Right cardiac atrium (tissue), 5 donors: ENCODE results near the gene ST7. TPM values are rescaled to one million over a fixed set of nuclear protein-coding genes. Genes with fewer than 3 reads are reported as not detected.

Source experiments
- ATAC-seq, 2 donors: fragments of 200-7000 bp; cut with Tn5 transposase; one replicate each; pipeline versions ENCODE4 v1.8.0 to v1.9.1; 2020; ENCODE audit warnings: moderate library complexity in 2 of 2, mild to moderate bottlenecking in 1 of 2
- DNase-seq, 3 donors: peaks; one replicate each; pipeline ENCODE4 v3.0.0-alpha.2; 2020
- H3K27ac ChIP-seq: one replicate; pipeline ENCODE4 v1.5.1; 2013; ENCODE audit warnings: mild to moderate bottlenecking, low read length, control low read depth, moderate library complexity
- H3K27me3 ChIP-seq: one replicate; pipeline ENCODE4 v1.6.1; 2013; ENCODE audit not compliant: control insufficient read depth, insufficient read depth
- H3K4me1 ChIP-seq: one replicate; pipeline ENCODE4 v1.6.1; 2013; ENCODE audit warnings: low read length; ENCODE audit not compliant: control insufficient read depth, insufficient read depth
- H3K4me3 ChIP-seq: one replicate; pipeline ENCODE4 v1.5.1; 2013; ENCODE audit warnings: low read length, control low read depth
- H3K9me3 ChIP-seq: one replicate; pipeline ENCODE4 v1.6.1; 2013; ENCODE audit warnings: low read length; ENCODE audit not compliant: control insufficient read depth
- WGBS: extraction: QIAGEN DNeasy Blood & Tissue Kit; methylation state at CpG from one replicate; pipeline ENCODE4 v1.1.7; 2013; 5-methylcytosine and 5-hydroxymethylcytosine counted together
- intact Hi-C, 4 donors: fragments of 100-400 bp; cut with DNase I; formaldehyde crosslinking; loops; one replicate each; pipeline versions ENCODE4 v1.11.0 to v1.14.0; 2022 to 2023
- polyA plus RNA-seq: library from polyadenylated mRNA; stranded (reverse); fragments of 200-250 nt; gene quantifications from one replicate; pipeline ENCODE4 v1.2.3, GENCODE V29; 2013
- total RNA-seq, 4 donors: library from RNA; stranded (reverse); fragmentation: NEBNext Ultra II Directional; extraction: Animal tissue kit (Norgen Biotek cat#: 25700); gene quantifications; one replicate each; pipeline ENCODE4 v1.2.1, GENCODE V29; 2021
- donor health status: healthy with polysubstance abuse.
- donor health status: DM: no; HTN: yes; CAD: no.
- donor health status: DM: no; HTN: no; CAD: no.
- donor health status: DM: no; HTN: yes; CAD: no; lungs with severe emphysema.
- donor health status: DM: yes; HTN: yes; CAD: no.

Gene ST7
- total and polyA plus RNA-seq, 5 donors, result 25.0 to 36.8 (median 35.8) TPM

DNA sequence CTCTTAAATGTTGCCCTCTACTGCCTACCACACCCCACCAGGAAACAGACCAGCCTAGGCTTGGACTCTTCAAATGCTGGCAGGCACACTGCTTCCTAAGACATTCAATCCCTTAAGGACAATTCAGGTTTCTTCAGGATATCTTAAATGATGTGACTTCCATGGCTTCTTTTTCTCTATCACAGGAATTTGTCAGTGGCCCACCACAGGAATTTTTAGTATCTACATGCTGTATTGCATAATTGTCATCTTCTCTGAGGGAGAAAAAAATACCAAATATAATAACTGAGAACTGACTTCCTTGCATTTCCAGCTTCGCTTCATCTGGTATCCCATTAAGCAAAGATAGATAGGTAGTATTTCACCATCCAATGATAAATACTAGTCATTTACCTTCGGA lies 240.3 kb downstream of the ST7 start:
- no peak for ATAC-seq
- Histone ChIP-seq H3K4me1 (no peaks in the 10 kb centered on the region), H3K27ac (no peak overlapping the region), H3K27me3 (no peaks in the 10 kb centered on the region), H3K4me3 (no peak overlapping the region), H3K9me3 (no peaks in the 10 kb centered on the region)
- intact Hi-C loops, result no loop called here
- 93% methylated on average over 2 of the region's 2 CpGs for WGBS
- DNase-seq, result no peak

DNA sequence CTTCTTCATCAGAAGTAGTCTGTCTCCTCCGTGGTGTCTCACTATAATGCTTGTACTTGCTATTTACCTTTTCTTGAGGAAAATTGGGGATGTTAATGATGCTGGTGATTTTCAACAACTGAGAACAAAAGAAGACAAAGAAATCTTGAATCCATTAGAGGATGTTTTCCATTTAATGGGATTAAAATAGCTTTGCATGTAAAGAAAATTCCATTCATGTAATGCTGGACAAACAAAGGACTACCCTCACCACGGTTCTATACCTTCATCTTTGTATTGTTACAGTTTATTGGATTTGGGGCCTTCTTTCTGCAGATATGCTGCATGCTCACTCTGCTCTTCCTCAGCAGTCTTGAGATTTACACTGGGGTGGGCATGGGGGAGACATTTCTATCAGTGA lies 241.1 kb downstream of the ST7 start:
- ATAC-seq (no peak), DNase-seq (no peak)
- Histone ChIP-seq H3K27me3 (no peaks in the 10 kb centered on the region), H3K27ac (no peak overlapping the region), H3K4me1 (no peaks in the 10 kb centered on the region), H3K4me3 (no peak overlapping the region), H3K9me3 (no peaks in the 10 kb centered on the region)
- WGBS, result 94% methylated on average over 2 of the region's 2 CpGs
- intact Hi-C loops, result no loop called here

DNA sequence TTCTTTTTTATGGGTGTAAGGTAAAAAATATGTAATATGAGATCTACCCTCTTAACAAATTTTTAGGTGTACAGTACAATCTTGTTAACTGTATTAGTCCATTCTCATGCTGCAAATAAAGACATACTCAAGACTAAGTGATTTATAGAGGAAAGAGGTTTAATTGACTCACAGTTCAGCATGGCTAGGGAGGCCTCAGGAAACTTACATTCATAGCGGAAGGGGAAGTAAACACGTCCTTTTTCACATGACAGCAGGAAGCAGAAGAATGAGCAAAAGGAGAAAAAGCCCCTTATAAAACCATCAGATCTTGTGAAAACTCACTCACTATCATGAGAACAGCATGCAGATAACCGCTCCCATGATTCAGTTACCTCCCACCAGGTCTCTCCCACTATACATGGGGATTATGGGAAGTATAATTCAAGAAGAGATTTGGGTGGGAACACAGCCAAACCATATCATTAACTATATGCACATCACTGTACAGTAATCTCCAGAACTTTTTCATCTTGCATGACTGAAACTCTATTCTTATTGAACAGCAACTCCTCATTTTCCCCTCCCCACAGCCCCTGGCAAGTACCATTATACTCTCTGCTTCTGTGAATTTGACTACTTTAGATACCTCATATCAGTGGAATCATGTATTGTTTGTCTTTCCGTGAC lies 242.2 kb downstream of the ST7 start:
- H3K27ac ChIP-seq, result no peak overlapping the region
- no peaks in the 10 kb centered on the region for H3K27me3 ChIP-seq
- no peaks in the 10 kb centered on the region for H3K4me1 ChIP-seq
- 83% methylated on average over 4 of the region's 4 CpGs for WGBS
- intact Hi-C loops, result no loop called here
- no peaks in the 10 kb centered on the region for H3K9me3 ChIP-seq
- DNase-seq (no peak), ATAC-seq (no peak)
- no peak overlapping the region for H3K4me3 ChIP-seq

DNA sequence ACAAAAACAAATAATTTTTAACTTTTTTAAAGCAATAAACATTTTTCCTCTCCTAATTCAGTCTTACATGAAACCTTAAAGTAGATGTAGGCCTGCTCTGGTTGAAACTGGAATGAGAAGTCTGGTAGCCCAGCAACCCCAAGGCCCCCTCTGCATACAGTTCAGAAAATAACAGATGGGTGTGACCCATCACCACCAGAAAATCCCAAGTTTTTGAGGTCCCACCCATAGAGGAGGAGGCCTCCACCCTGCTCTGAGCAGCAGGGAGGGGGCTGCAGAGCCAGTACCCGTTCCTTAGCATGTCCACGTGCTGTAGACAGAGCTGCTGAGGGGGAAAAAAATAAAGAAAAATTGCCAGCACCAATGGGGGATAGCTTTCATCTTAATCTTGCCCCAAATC lies 246.8 kb downstream of the ST7 start:
- DNase-seq, result no peak
- WGBS, result 77% methylated on average over 2 of the region's 2 CpGs
- no peak overlapping the region for H3K4me3 ChIP-seq
- intact Hi-C loops, result no loop called here
- no peaks in the 10 kb centered on the region for H3K4me1 ChIP-seq
- H3K9me3 ChIP-seq, result no peaks in the 10 kb centered on the region
- ATAC-seq, result no peak
- H3K27ac ChIP-seq, result no peak overlapping the region
- no peaks in the 10 kb centered on the region for H3K27me3 ChIP-seq

DNA sequence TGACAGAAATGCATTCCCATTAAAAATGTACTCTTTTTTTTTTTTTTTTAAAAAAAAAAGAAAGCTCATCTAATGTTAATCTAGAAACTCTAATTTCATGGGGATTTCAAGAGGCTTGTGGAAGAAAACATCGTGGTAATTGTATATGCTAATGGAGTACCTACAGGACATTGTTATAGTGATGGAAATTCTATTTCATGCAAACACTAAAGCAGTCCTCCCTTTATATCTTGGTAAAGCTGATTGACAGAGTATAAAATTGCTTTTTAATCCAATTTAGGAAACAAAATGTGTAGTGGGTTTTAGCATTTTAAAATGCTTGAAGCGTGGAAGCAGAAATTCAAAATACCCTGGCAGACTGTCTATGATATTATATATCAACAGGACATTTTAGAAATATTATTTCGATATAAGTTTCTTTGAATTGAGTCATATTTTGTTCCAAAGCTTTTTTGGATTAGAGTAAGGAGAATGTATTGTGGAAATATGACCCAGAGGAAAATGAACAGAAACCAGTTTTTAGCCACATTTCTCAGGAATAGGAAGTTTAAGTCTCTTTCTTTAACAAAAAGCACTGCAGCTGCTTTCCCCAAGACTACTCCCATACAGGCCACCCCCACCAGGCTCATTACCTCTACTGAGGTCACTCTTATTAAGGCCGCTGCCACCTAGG lies 247.6 kb downstream of the ST7 start:
- no peak for DNase-seq
- no peak for ATAC-seq
- intact Hi-C loops, result no loop called here
- Histone ChIP-seq H3K4me3 (no peak overlapping the region), H3K27ac (no peak overlapping the region), H3K4me1 (no peaks in the 10 kb centered on the region), H3K27me3 (no peaks in the 10 kb centered on the region), H3K9me3 (no peaks in the 10 kb centered on the region)
- WGBS, result 89% methylated on average over 4 of the region's 4 CpGs

DNA sequence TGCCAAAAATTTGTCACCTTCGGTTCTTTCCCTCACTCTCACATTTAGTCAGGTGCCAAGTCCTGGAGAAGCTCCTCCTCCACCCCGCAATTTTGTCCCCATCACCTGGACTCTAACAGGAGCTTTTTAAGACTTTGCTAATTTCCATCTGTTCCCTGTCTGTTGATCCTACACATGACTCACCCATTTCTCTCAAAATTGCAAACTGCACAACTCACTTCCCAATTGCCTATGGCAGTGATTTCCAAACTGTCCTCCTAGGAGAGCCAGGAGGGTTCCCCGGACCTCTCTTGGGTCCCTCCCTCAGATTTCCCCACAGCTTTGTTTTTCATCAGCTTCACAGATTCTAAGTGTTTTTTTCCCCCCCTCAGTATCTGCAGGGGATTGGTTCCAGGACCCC lies 249.2 kb downstream of the ST7 start:
- intact Hi-C loops, result no loop called here
- DNase-seq (no peak), ATAC-seq (no peak)
- Histone ChIP-seq H3K4me1 (no peaks in the 10 kb centered on the region), H3K4me3 (no peak overlapping the region), H3K27ac (no peak overlapping the region), H3K9me3 (no peaks in the 10 kb centered on the region), H3K27me3 (no peaks in the 10 kb centered on the region)
- WGBS, result 76% methylated on average over 3 of the region's 3 CpGs

DNA sequence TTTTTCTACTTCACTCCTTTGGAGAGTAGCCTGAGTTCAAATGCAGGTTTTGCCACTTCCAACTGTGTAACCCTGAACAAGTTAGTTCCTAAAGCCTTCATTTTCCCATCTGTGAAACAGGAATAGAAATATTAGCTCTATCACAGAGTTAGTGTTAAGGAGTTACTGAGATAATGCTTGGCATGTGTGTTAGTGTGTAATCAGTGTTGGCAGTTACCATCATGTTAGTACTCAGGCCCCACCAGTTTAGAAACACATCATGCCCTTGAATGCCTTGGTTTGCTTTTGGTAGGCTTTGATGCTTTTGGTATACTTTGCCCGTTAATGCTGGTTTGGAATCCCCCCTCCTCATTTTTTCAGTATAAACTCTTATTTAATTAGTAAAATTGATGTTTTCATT lies 249.9 kb downstream of the ST7 start:
- peak in 1 of 2 donors; percentile 72 for ATAC-seq

DNA sequence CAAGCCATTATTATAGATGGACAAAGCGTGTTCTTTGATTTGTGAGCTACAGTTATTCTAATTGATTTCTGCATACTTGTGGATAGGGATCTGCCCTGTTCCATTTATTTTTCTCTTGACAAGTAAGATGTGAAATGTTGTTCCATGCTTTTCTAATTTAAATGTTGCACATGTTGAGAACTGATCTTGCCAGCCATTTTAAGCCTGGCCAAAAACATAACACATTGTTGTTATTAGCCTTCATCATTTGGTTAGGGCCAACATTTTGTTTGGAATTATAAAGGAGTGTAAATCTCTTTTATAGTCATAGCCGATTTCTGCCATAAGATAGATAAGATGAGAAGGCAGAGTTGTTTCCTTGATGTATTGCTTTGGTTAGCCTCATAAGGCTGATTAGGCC lies 252.6 kb downstream of the ST7 start:
- H3K9me3 ChIP-seq, result no peaks in the 10 kb centered on the region
- no peak for ATAC-seq

More for the DNA sequence above, 249.9 kb downstream of the ST7 start:
- 78% methylated on average over 1 of the region's 1 CpG for WGBS
- no peaks in the 10 kb centered on the region for H3K27me3 ChIP-seq
- no peak overlapping the region for H3K27ac ChIP-seq
- H3K4me3 ChIP-seq, result no peak overlapping the region
- H3K4me1 ChIP-seq, result no peaks in the 10 kb centered on the region
- no peaks in the 10 kb centered on the region for H3K9me3 ChIP-seq
- intact Hi-C loops, result no loop called here
- no peak for DNase-seq

DNA sequence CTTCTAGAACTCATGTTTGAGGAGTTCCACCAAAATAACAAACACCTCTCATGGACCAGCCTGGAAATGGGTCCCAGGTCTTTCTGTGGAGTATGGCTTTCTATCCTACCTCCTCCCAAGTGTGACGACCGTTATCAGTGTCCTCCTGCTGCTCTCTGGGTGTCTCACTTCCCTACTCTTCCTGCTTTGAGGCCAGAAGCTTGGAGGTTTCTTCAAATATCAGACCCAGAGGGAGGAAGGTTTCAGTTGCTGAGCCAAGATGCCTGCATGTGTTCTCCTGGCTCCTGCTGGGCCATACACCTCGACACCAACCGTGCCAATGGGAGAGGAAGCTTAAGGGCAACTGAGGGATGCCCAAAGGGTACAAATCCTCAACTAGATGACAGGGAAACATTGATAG lies 255.0 kb downstream of the ST7 start:
- no peak for ATAC-seq
- no peaks in the 10 kb centered on the region for H3K9me3 ChIP-seq
- 84% methylated on average over 4 of the region's 4 CpGs for WGBS
- H3K4me3 ChIP-seq, result no peak overlapping the region
- no peaks in the 10 kb centered on the region for H3K4me1 ChIP-seq
- intact Hi-C loops, result no loop called here
- DNase-seq, result no peak
- no peak overlapping the region for H3K27ac ChIP-seq
- no peaks in the 10 kb centered on the region for H3K27me3 ChIP-seq

More for the DNA sequence above, 252.6 kb downstream of the ST7 start:
- intact Hi-C loops, result no loop called here
- Histone ChIP-seq H3K4me1 (no peaks in the 10 kb centered on the region), H3K27ac (no peak overlapping the region), H3K4me3 (no peak overlapping the region), H3K27me3 (no peaks in the 10 kb centered on the region)
- 88% methylated on average over 2 of the region's 2 CpGs for WGBS
- DNase-seq, result no peak

DNA sequence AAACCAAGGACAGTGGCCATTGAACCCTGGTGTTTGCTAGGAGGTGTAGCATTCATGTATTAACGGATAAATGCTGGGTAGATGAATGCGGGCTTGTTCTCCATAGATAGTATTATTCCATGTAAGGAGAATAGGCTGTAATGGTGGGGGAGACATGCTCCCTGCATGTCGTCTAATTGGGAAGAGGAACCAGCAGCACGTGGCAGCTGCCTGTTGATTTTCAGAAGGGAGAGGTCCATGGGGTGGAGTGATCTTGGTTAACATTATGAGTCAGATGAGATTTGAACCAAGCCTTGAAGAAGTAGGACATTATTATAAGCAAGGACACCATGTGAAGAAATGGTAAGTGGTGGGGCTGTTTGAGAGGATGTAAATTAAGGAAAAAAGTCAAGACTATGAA lies 257.1 kb downstream of the ST7 start:
- ATAC-seq, result peak in 1 of 2 donors; percentile 34
- DNase-seq, result no peak
- H3K4me1 ChIP-seq, result no peaks in the 10 kb centered on the region
- whole genome bisulfite sequencing, result 91% methylated on average over 4 of the region's 4 CpGs
- no peak overlapping the region for H3K27ac ChIP-seq
- no peaks in the 10 kb centered on the region for H3K27me3 ChIP-seq
- H3K4me3 ChIP-seq, result no peak overlapping the region
- intact Hi-C loops, result loop anchor here in 2 of 4 donors (10.0 kb wide), 1 partner anchor 174 kb away; no protein-coding TSS in a partner anchor
- H3K9me3 ChIP-seq, result no peaks in the 10 kb centered on the region

DNA sequence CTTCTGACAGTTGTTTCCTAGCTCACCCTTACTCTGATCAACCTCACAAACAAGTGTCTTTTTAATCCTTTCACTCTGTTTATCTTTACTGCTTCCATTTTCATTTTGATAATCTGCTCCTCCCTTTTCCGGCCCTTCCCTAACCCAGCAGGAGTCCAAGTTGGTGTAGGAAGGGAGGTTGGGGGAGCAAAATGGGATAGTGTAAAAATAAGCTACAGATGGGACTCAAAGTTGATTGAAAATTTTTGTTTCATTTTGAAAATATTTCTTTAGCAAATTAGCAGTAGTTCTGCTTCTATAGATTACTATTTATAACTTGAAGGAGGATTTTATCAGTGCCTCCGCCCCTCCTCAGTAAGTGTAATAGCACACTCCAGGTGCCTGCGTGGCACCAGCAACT lies 257.6 kb downstream of the ST7 start:
- Histone ChIP-seq H3K27ac (no peak overlapping the region), H3K4me3 (no peak overlapping the region), H3K4me1 (no peaks in the 10 kb centered on the region), H3K27me3 (no peaks in the 10 kb centered on the region), H3K9me3 (no peaks in the 10 kb centered on the region)
- ATAC-seq, result peak in 1 of 2 donors; percentile 55
- intact Hi-C loops, result loop anchor here in 2 of 4 donors (10.0 kb wide), 1 partner anchor 174 kb away; no protein-coding TSS in a partner anchor
- DNase-seq, result no peak
- WGBS, result 80% methylated on average over 3 of the region's 3 CpGs
